ENCODE data around the gene GRAMD1A.

Gene GRAMD1A

GRCh38 chr19:34998777-34999497 is 1.2 kb upstream of the GRAMD1A start:
- POLR2A ChIA-PET, result interaction anchor here (0.5 to 3.0 kb wide), 16 partner anchors 9 to 643 kb away, joined by 3 to 20 read pairs (median 5); partner anchors contain the start of genes SCGB2B2, SCN1B, ZNF30 and ZNF302
- Histone ChIP-seq H3K9me3 (ENCODE audit: control insufficient read depth, insufficient read depth, low read depth, low read length) (no peaks in the 10 kb centered on the region), H3K27ac (ENCODE audit: extremely low read depth, low read depth, low read length) (peak overlapping the region; percentile 98), H3K4me3 (ENCODE audit: low read depth, low read length) (peak overlapping the region; percentile 63; the same call in 1 of the 2 replicates), H3K36me3 (ENCODE audit: control insufficient read depth in 2 of 2, insufficient read depth in 1 of 2, low read length in 2 of 2) (peaks cover 21 to 23% of the 10 kb centered on the region in 2 experiments), H3K4me1 (ENCODE audit: control insufficient read depth, insufficient read depth, low read length) (peaks cover 35% of the 10 kb centered on the region)
- CTCF ChIA-PET, result interaction anchor here (0.6 to 4.3 kb wide), 4 partner anchors 14 to 143 kb away, joined by 3 to 35 read pairs (median 4); no protein-coding TSS in a partner anchor
- TF ChIP-seq SP2 (tag by site-specific recombination; IDR thresholded peaks at IDR 0.05), result peak; percentile 73
- no peak for TF ChIP-seq ZBTB49 (tag by site-specific recombination; IDR thresholded peaks at IDR 0.05; ENCODE audit: low read depth)
- TF ChIP-seq ZNF792 (tag by site-specific recombination; IDR thresholded peaks at IDR 0.05), result 0 out of 2 replicates have a peak, but pooled peaks have one; percentile 8
- no peak for TF ChIP-seq ZNF843 (tag by site-specific recombination; IDR thresholded peaks at IDR 0.05)
- TF ChIP-seq EGR2 (tag by site-specific recombination; IDR thresholded peaks at IDR 0.05; ENCODE audit: low read depth), result 0 out of 2 replicates have a peak, but pooled peaks have one; percentile 9
- TF ChIP-seq KLF7 (tag by site-specific recombination; IDR thresholded peaks at IDR 0.05; ENCODE audit: borderline replicate concordance), result no peak
- TF ChIP-seq GLIS2 (tag by site-specific recombination; IDR thresholded peaks at IDR 0.05), result peak; percentile 10
- no peak for TF ChIP-seq HOXA7 (CRISPR knock-in tag; IDR thresholded peaks at IDR 0.05; ENCODE audit: borderline replicate concordance)
- TF ChIP-seq PRDM10 (tag by site-specific recombination; IDR thresholded peaks at IDR 0.05), result no peak
- no peak for TF ChIP-seq CTCF (tag by site-specific recombination; IDR thresholded peaks at IDR 0.05)
- peak; percentile 32; the same call in 1 of the 2 replicates for TF ChIP-seq ZFHX2 (tag by site-specific recombination; conservative IDR thresholded peaks at IDR 0.05)
- TF ChIP-seq ZNF416 (tag by site-specific recombination; IDR thresholded peaks at IDR 0.05), result no peak
- TF ChIP-seq ZNF132 (tag by site-specific recombination; IDR thresholded peaks at IDR 0.05; ENCODE audit: borderline replicate concordance), result no peak
- no peak for TF ChIP-seq ZNF146 (tag by site-specific recombination; IDR thresholded peaks at IDR 0.05)
- no peak for TF ChIP-seq ZNF302 (tag by site-specific recombination; IDR thresholded peaks at IDR 0.05; ENCODE audit: low read depth)
- TF ChIP-seq ZNF391 (tag by site-specific recombination; IDR thresholded peaks at IDR 0.05; ENCODE audit: borderline replicate concordance, low read depth), result peak; percentile 24; the same call in 1 of the 2 replicates
- TF ChIP-seq ZBTB6 (tag by site-specific recombination; IDR thresholded peaks at IDR 0.05), result no peak
- TF ChIP-seq ZNF596 (tag by site-specific recombination; IDR thresholded peaks at IDR 0.05), result no peak
- TF ChIP-seq ZNF362 (tag by site-specific recombination; IDR thresholded peaks at IDR 0.05), result peak; percentile 42; the same call in 1 of the 2 replicates
- TF ChIP-seq ZNF785 (tag by site-specific recombination; IDR thresholded peaks at IDR 0.05), result peak; percentile 19; the same call in 1 of the 2 replicates
- TF ChIP-seq ZNF48 (tag by site-specific recombination; IDR thresholded peaks at IDR 0.05), result no peak
- TF ChIP-seq ZNF10 (tag by site-specific recombination; IDR thresholded peaks at IDR 0.05), result no peak
- peak; percentile 93 for TF ChIP-seq ZNF600 (tag by site-specific recombination; IDR thresholded peaks at IDR 0.05)
- TF ChIP-seq PATZ1 (tag by site-specific recombination; IDR thresholded peaks at IDR 0.05), result peak; percentile 9; the same call in 1 of the 2 replicates
- peak; percentile 71 for TF ChIP-seq ZNF16 (tag by site-specific recombination; IDR thresholded peaks at IDR 0.05; ENCODE audit: low read depth)
